ENCODE measurements around the gene MTCL1.
A peak's percentile ranks its signal among the peaks of the same experiment; 100 is the strongest.

The MTCL1 gene

DNA sequence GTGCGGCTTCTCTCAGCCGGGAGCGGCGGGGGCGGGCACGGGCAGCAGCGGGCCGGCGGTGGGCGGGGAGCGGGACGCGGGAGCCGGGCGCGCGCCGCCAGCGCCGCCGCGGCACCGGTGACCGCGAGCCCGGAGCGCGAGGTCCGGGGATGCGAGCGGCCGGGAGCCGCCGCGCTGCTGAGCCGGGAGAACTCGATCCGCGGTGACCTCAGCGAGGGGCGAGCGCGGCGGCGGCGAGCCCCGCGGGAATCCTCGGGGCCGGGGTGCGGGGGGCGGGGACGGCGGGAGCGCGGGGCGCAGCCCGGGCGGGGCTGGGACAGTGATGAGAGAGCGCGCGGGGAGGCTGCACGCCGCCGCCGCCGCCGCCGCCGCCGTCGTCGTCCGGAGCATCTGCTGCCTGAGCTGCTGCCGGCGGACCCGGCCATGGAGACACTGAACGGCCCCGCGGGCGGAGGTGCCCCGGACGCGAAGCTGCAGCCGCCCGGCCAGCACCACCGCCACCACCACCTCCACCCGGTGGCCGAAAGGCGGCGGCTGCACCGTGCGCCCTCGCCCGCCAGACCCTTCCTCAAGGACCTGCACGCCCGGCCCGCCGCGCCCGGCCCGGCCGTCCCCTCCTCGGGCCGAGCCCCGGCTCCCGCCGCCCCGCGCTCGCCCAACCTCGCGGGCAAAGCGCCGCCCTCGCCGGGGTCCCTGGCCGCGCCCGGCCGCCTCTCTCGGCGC is at the start of gene MTCL1:
Gene MTCL1, plus strand, starts transcription at position 319 of the 723 bp plus-strand sequence. Its CDS starts 105 bp downstream, at position 424.
- peak; percentile 96 for DNase-seq

- DNase-seq: peak; percentile 45
Observed at GRCh38 chr18:8656232-8656631, 49.1 kb upstream of the MTCL1 start.

DNA sequence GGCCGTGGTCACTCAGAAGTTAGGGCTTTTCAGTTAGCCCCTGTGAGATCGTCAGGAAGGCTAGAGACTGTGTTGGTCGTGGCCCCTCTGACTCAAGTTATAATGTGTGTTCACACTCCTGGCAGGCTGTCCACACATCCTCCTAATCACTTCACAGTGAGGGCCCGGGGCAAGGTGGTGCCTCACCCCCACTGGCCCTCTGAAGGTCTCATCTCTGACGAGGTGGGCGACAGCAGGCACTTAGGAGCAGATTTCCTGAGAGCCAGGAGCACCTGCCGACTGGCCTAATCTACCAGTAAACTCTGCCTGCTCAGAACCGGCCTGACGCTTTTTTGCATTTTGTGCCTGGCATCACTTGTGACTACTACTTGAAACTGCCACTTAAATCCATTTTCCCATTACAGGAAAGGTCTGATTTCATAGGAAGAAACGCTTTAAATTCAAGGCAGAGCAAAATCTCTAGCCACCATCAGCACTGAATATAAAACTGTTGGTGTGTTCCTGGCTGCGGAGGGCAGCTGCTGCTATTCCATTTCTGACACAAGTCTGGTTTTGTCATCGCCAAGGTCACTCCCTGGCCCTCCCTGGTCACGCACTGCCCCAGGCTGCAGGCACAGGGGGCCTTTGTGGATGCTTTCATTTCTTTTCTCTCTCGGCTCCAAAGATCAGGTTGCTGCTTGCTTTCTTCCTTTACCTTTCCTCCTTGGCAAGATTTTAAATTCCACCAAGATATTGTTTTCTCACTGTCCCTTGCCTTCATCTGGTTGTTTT is 48.1 kb upstream of the MTCL1 start:
- peak; percentile 60 for DNase-seq

GRCh38 chr18:8657873-8658470 is 47.4 kb upstream of the MTCL1 start:
- DNase-seq: peak; percentile 91

DNA sequence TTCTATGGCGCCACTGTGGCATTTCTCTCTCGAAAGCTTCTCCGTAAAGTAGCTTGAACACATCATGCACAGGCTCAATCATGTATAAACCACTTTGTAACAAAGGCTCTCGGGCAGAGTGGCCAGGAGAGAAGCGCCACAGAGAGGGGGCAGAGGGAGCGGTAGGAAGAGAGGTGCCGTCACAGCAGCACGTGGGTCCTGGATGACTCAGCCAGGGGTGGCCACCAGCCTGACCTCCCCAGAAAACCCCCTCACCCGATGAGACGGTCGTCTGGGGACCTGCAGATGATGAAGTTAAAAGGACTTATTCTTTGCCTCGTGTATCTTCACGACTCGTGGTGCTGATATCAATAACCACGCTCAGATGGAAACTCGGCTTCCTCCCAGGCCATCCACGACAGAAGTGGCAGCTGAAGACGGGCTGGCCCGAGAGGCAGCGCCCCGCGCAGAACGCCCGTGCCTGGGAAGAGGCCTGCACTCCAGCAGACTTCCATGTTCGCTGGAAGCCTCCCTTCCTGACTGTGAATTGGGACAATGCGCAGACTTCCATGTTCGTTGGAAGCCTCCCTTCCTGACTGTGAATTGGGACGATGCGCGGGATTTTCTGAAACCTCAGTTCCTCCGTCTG is 46.4 kb upstream of the MTCL1 start:
- peak; percentile 17 for DNase-seq

DNA sequence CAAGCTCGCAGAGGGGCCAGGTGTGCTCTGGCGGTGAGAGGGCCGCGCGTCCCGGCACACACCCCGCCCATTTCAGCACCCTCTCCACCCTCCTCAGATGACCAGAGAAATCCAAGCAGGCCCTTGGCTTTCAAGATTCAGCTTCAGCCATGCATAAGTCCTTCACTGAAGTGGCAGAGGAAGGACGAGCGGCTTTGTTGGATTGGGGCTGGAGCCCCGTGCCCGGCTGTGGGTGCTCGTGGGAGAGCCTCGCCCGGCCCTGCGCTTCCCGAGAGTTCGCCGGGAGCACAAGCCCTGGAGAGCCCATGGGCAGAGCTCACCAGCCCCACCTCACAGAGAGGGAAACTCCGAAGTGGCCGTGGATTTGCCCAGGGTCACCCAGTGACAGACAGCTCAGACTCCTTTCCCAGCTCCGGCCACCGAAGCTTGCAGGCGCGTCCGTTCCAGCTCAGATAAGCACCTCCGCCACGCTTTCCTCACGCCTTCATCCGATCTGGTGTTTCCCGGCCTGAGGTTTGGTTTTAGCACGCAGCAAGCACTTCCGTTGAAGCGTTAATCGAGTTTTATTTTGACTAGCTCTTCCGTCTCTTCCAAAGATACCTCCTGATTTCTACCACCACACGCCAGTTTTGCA is 45.6 kb upstream of the MTCL1 start:
- peak; percentile 36 for DNase-seq

GRCh38 chr18:8660316-8660715 is 45.0 kb upstream of the MTCL1 start:
- DNase-seq: no peak

DNA sequence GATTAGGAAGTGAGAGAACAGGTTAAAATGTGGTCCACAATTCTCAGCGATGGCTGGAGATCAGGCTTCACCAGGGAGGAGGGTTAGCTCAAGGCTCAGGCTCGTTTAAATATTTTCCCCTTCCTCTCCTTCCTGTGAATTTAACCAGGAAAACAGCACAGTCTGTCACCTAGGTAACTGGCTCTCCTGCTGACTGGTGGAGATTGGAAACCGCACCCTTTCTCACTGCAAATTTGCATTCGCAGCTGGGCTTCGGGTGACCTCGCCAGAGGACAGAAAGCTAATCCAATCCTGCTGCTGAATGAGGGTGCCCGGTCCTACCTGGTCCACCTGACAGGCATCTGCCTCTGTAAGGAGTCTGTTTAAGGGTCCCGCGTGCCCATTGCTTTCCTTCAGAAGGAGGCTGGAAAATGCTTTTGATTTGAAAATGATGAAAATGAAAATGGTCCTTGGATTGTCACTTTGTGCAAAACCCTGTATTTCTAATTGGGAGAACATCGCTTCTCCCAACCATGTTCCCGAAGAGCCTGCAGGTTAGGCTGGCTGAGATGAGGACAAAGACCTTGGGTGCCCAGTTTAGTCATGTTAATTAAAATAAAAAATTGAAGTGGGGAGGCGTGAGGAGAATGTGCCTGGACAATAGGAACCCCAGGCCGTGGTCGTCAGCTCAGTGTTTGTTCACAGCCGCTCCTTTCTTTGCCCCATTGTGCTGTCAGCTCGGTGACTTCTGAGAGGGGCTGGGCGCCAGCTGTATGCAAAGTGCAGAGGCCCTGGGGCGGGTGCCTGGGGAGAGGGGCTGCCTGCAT is 43.4 kb upstream of the MTCL1 start:
- peak; percentile 100 for DNase-seq

DNA sequence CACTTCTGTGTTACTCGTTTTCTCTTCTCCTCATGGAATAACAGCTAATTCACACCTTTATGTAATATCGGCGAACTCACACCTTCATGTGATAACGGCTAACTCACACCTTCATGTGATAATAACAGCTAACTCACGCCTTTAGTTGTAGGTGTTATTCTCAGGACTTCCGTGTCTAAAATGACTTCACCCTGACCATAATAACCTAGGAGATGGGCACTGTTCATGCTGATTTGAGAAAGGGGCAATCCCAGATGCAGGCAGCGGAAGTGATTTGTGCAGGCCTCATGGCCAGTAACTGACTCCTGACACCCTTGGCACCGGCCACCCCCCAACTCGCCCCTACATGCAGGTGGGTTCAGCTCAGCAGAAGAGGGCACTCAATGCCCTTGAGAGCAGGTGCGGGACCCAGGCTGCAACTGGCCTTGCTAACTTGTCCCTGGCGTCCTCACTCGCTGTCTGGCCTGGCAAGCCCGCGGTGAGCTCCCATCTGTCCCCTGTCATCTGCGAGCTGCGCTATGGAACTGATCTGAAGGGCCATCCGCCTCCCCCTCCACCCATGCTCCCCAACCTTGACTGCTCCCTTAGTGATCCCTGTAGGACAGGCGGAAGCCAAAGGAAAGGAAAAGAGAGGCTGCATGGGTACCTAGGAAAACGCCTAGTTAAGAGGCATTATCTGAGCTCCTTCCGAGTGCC is 42.6 kb upstream of the MTCL1 start:
- peak; percentile 96 for DNase-seq

GRCh38 chr18:8667846-8668245 is 37.5 kb upstream of the MTCL1 start:
- DNase-seq: no peak

DNA sequence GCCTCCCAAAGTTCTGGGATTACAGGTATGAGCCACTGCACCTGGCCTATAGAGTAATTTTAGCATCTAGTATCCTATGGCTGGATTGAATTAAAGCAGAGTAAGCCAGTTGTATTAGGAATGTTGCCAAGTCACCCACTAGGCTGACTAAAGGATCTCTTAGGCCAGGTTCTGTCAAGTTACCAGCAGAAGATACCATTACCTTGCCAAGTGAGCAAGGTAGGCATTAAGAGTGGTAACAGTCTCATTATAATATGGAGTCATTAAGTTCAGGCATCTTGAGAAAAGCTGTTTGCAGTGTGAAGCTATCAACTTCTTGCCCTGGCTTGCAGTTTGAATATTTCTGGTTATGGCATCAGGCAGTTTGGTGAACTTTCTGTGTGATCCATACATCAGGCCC is 37.0 kb upstream of the MTCL1 start:
- DNase-seq: peak; percentile 65

DNA sequence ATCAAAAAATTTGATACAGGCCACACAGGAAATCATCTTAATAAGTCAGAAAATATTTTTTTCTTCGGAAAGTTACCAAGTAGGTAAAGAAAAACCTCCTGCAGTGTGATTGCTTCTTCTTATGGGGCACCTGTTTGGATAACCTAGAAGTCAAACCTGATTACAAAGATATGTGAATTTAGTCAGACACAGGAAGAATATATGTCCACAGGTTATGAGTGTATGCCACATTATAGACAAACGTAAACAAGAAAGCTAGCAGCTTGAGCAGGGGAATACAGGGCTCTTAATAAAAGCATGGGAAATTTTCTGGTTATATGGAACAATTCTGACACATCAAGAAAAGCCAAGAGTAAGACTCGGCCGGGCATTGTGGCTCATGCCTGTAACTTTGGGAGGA is 35.8 kb upstream of the MTCL1 start:
- no peak for DNase-seq

DNA sequence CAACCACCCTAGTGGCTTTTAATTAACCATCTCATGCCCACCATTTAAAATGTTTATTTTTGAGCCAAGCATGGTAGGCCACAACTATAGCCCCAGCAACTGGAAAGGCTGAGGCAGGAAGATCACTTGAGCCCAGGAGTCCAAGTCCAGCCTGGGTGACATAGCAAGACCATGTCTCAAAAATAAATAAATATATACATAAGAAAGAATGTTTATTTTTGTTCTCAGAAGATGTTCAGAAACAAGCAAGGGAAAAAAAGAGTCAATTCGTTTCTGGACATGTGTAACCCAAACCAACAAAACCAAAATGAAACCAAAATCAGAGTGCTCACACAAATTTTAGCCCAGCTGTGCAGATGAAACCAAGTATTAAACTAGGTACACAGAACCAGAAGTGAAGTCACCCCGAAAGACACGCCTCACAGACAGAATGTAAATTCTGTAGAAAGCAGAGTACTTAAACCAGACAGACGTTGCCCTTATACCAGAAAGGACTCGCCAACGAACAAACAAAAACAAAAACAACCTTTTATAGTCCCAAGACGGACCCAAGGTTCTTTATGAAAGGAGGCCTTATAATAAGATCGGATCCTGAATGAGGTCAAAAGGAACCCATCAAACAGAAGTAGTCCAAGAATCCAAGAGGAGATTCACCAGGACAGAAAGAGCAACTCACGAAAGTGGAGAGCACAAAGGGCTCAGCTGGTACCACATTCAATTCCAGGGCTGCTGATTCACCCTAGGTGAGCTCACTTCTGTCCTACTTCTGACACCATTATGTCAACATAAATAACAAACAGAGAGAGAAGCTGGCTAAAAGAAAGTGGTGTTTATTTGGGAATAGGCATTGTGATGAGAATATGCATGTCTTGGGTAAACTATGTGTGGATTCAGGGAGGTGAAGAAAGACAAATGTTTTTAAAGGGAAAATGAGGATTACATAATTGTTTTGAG is 31.8 kb upstream of the MTCL1 start:
- DNase-seq: peak; percentile 73

GRCh38 chr18:8675057-8675456 is 30.3 kb upstream of the MTCL1 start:
- no peak for DNase-seq

GRCh38 chr18:8681196-8681595 is 24.2 kb upstream of the MTCL1 start:
- no peak for DNase-seq

DNA sequence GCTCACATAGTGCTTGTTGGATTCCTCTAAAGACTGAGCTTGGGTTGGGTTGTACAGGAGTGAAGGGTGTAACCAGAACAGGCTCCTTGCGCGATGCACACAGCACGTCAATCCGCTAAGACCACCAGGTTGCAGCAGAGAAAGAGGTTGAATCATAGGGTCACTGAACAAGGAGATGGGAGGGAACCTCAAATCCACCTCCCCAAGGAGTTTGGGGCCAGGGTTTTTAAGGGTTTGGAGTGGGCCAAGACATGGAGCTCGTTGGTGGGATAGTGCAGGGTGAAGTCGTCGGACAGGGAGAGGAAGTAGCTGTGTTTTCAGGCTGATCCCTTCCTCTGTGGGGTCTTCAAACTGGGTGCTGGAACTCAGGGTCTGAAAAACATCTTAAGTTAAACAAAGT is 20.8 kb upstream of the MTCL1 start:
- DNase-seq: peak; percentile 57

GRCh38 chr18:8685141-8685913 is 20.0 kb upstream of the MTCL1 start:
- DNase-seq: peak; percentile 100

- no peak for DNase-seq
Observed at GRCh38 chr18:8685914-8686216, 19.5 kb upstream of the MTCL1 start.

GRCh38 chr18:8686611-8687010 is 18.7 kb upstream of the MTCL1 start:
- DNase-seq: peak; percentile 94
